IPS-15b (cell line): Measurements from ENCODE around the gene SYNJ2.

Experiments
- H3K27me3 ChIP-seq: one replicate; pipeline ENCODE4 v1.6.1; 2013; ENCODE audit warnings: low read length; ENCODE audit not compliant: control insufficient read depth, insufficient read depth
- H3K36me3 ChIP-seq: one replicate; pipeline ENCODE4 v1.6.1; 2013; ENCODE audit warnings: low read length; ENCODE audit not compliant: control insufficient read depth, insufficient read depth
- H3K4me1 ChIP-seq: one replicate; pipeline ENCODE4 v1.6.1; 2013; ENCODE audit warnings: mild to moderate bottlenecking, low read length; ENCODE audit not compliant: control insufficient read depth, insufficient read depth
- H3K4me3 ChIP-seq: one replicate; pipeline ENCODE4 v1.5.1; 2013; ENCODE audit warnings: low read depth, low read length
- H3K9ac ChIP-seq: one replicate; pipeline ENCODE4 v1.6.1; 2013; ENCODE audit warnings: low read depth, mild to moderate bottlenecking, low read length
- H3K9me3 ChIP-seq: one replicate; pipeline ENCODE4 v1.6.1; 2013; ENCODE audit warnings: mild to moderate bottlenecking, low read length; ENCODE audit not compliant: control insufficient read depth, insufficient read depth

Gene SYNJ2

DNA sequence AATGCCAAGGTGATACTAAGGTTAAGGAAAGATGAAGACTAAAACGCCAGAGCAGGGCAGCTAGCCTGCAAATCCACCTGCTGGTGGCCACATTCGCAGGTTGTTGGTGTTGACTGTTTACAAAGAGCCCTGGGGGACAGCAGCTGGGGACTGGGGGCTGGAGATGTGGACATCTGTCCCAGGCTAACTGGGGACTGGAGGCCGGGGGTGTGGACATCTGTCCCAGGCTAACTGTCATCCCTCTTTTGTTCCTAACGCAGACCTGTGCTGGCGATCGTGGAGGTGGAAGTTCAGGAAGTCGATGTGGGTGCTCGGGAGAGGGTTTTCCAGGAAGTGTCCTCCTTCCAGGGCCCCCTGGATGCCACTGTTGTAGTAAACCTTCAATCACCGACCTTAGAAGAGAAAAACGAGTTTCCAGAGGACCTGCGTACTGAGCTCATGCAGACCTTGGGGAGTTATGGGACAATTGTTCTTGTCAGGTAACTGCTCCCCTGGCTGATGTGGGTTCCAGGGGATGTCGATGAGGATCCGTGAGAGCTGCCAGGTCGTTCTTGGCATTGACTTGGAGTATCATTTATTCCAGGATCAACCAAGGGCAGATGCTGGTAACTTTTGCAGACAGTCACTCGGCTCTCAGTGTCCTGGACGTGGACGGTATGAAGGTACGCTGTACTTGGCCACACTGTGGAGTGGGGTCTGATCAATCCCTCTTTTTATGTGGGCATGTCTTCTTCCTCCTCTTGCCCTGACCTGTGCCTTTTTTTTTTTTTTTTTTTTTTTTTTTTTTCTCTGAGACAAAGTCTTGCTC, 99.4 kb downstream of the SYNJ2 start:
- Histone ChIP-seq H3K9me3 (no peaks in the 10 kb centered on the region), H3K4me1 (no peaks in the 10 kb centered on the region), H3K27me3 (no peaks in the 10 kb centered on the region), H3K36me3 (peaks cover 2% of the 10 kb centered on the region), H3K4me3 (no peak overlapping the region), H3K9ac (no peak overlapping the region)

DNA sequence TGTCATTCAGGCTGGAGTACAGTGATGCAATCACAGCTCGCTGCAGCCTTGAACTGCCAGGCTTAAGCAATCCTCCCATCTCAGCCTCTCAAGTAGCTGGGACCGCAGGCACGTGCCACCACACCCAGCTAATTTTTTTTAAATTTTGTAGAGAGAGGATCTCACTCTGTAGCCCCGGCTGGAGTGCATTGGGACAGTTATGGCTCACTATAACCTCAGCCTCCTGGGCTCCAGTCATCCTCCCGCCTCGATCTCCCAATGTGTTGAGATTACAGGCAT, 99.9 kb downstream of the SYNJ2 start:
- Histone ChIP-seq H3K9ac (no peak overlapping the region), H3K4me3 (no peak overlapping the region), H3K4me1 (no peaks in the 10 kb centered on the region), H3K27me3 (no peaks in the 10 kb centered on the region), H3K36me3 (peaks cover 6% of the 10 kb centered on the region), H3K9me3 (no peaks in the 10 kb centered on the region)

DNA sequence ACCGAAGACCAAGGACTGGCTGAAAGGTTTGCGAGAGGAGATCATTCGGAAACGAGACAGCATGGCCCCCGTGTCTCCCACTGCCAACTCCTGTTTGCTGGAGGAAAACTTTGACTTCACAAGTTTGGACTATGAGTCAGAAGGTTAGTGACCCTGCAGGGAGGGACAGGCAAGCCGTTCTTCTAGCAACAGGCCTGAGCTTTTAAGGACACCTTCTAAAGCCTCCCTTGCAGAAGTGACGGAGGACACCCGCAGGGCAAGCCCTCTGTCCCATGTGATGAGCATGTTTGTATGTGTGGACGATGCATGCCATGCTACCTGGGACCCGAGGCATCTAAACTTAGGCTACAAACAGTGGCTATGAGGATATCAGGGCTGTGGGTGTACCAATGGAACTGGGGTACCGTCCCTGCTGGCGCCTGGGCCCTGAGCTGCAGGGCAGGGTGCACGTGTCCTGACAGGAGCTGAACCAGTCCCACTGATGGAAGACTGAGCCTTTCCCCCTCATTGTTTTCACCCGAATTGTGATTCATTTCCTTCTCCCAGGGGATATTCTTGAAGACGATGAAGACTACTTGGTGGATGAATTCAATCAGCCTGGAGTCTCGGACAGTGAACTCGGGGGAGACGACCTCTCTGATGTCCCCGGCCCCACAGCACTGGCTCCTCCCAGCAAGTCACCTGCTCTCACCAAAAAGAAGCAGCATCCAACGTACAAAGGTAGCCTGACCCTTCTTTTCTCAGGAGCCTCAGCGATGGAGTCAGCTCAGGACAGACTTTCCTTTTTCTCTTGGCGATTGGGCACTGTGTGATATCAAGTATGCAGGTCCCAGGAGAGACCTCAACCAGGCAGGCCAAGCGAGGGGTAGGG, 102.0 kb downstream of the SYNJ2 start:
- no peak overlapping the region for H3K4me3 ChIP-seq
- no peak overlapping the region for H3K9ac ChIP-seq
- H3K36me3 ChIP-seq: peaks cover 5% of the 10 kb centered on the region
- H3K9me3 ChIP-seq: no peaks in the 10 kb centered on the region
- no peaks in the 10 kb centered on the region for H3K27me3 ChIP-seq
- no peaks in the 10 kb centered on the region for H3K4me1 ChIP-seq

DNA sequence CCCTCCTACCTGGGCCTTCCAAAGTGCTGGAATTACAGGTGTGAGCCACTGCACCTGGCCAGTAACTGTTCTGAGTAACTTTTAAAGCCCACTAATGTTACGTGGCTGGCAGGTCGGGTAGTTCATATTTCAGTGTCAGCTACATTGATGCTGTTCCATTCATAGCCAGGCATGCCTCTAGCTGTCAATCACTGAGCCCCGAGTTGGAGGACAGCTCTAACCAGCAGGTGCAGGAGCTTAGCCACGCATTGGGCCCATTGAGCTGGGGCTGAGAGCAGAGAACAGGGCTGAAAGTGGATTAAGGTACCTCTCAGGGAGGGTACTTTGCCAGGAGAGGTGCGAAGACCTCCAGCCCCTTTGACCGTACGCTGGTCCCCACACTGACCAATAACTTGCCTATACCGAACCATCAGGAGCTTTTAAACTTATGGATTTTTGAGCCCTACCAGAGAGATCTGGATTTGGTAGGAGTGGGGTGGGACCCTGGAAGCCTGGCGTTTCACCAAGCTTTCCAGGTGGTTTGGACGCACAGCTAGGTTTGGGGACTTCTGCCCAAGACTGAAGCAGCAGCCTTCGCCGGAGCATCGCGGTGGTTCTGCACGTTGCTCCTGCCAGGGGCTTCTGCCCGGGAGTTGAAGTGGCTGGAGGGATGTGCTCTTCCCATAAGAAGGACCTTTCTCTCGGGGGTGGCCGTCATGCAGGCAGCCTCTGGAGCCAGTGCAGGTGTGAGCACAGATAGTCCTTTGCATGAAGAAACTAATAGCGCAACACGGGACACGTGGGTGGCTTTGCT, 103.8 kb downstream of the SYNJ2 start:
- H3K36me3 ChIP-seq: peaks cover 5% of the 10 kb centered on the region
- no peaks in the 10 kb centered on the region for H3K27me3 ChIP-seq
- no peak overlapping the region for H3K4me3 ChIP-seq
- H3K9me3 ChIP-seq: no peaks in the 10 kb centered on the region
- H3K4me1 ChIP-seq: no peaks in the 10 kb centered on the region
- no peak overlapping the region for H3K9ac ChIP-seq

DNA sequence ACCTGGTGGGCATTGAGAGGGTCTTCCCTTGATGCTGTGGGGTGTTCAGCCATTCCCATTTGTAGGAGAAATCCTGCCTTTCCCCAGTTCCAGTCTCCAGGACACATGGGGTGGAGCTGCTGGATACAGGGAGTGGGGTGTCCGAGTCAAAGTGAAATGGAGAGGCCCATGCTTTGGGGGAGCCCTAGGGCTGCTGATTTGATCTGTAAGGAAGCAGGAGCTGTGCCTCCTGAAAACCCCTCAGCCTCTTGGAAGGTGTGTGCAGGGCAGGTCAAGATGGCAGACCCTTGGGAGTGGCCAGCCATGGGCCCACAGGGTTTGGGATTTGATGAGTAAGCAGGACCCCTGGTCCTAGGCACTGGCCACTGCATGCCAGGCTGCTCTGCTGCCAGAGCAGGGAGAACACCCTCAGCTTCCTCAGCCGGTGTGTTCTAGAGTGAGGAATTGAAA, 104.4 kb downstream of the SYNJ2 start:
- H3K36me3 ChIP-seq: peaks cover 5% of the 10 kb centered on the region
- no peak overlapping the region for H3K4me3 ChIP-seq
- no peaks in the 10 kb centered on the region for H3K27me3 ChIP-seq
- no peaks in the 10 kb centered on the region for H3K4me1 ChIP-seq
- H3K9me3 ChIP-seq: no peaks in the 10 kb centered on the region
- no peak overlapping the region for H3K9ac ChIP-seq

DNA sequence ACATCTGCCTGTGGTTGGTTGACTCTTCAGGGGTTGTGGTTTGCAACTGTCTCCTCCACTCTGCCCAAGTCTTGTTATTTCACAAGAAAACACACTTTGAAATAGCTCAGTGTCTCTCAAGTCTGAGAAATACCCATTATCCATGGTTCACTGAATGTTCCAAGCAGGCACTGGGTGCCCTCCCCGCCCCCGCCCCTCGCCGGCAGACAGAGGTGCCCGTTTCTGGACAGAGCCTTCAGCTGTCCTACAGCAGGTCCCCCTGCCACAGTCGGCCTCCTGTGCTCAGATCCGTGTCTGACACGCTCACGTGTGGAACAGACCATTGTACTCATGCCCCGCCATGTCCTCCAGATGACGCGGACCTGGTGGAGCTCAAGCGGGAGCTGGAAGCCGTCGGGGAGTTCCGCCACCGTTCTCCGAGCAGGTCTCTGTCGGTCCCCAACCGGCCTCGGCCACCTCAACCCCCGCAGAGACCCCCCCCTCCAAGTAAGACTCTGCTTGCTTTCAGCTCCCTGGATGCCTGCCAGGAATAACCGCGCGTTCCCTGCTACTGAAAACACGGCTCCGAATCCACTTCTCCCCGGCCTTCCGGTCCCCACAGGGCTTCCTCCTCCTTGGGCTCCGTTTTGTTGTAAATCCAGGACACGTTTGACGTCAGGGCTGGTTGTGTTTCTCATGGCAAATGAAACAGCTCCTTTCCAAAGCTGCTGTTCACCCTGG, 105.0 kb downstream of the SYNJ2 start:
- H3K4me3 ChIP-seq: no peak overlapping the region
- H3K36me3 ChIP-seq: peaks cover 5% of the 10 kb centered on the region
- no peaks in the 10 kb centered on the region for H3K4me1 ChIP-seq
- H3K9ac ChIP-seq: no peak overlapping the region
- no peaks in the 10 kb centered on the region for H3K27me3 ChIP-seq
- no peaks in the 10 kb centered on the region for H3K9me3 ChIP-seq

DNA sequence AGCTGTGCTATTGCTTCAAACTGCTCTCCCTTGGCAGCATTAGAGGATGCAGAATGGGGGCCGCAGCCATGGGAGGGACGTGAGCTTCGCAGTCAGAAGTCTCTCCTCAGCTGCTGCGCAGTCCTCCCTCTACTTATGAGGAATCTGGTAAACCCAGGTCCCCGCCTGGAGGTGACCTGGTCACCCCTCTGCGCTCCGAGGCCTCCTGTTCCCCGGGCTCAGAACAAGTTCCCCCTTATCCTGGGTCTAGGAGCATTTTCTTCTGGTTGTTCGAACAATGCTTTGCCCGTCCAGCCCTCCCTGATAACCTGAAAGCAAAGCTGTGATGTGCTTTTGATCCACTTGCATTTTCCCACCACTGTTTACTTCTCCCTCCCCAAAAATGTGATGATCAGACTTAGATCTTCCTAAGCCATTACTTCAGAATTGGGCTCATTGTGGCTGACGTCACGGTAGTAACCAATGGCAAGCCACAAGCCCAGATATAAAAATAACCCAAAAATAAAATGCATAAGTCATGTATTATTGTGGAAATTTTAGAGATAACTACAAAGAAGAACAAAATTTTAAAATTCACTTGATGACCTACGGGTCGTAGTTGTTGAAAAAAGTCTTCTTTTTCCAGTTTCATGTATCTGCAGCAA, 105.7 kb downstream of the SYNJ2 start:
- H3K27me3 ChIP-seq: no peaks in the 10 kb centered on the region
- H3K9ac ChIP-seq: no peak overlapping the region
- no peak overlapping the region for H3K4me3 ChIP-seq
- H3K36me3 ChIP-seq: peaks cover 5% of the 10 kb centered on the region
- H3K4me1 ChIP-seq: no peaks in the 10 kb centered on the region
- no peaks in the 10 kb centered on the region for H3K9me3 ChIP-seq

DNA sequence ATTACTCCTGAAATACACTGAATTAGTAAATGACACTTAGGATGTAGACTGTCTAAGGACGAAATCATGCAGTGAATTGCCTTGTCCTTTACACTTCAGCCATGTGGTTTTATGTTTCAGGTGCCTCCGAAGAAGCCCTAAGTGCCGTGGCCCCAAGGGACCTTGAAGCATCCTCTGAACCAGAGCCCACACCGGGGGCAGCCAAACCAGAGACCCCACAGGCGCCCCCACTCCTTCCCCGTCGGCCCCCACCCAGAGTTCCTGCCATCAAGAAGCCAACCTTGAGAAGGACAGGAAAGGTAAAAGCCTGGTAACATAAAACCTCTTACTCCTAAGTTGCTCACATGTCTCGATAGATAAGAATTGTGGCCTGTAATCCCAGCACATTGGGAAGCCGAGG, 111.1 kb downstream of the SYNJ2 start:
- no peaks in the 10 kb centered on the region for H3K36me3 ChIP-seq

DNA sequence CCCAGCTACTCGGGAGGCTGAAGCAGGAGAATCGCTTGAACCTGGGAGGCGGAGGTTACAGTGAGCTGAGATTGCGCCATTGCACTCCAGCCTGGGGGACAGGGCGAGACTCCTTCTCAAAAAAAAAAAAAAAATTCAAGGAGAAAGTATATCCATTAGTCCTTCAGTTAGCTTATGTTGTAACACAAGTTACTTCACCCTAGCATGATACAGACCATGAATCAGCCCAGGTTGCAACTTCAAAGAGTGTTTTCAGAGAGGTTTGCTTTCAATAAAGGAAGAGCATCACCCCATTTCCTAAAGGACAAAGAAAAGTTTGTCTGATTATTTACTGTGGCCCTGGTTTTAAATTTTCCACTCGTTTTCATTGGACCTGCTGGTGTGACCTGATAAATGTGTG, 113.4 kb downstream of the SYNJ2 start:
- Histone ChIP-seq H3K4me3 (no peak overlapping the region), H3K4me1 (no peaks in the 10 kb centered on the region), H3K36me3 (no peaks in the 10 kb centered on the region), H3K27me3 (no peaks in the 10 kb centered on the region), H3K9ac (no peak overlapping the region), H3K9me3 (no peaks in the 10 kb centered on the region)

More for the DNA sequence above, 111.1 kb downstream of the SYNJ2 start:
- Histone ChIP-seq H3K4me1 (no peaks in the 10 kb centered on the region), H3K9ac (no peak overlapping the region), H3K27me3 (no peaks in the 10 kb centered on the region), H3K4me3 (no peak overlapping the region), H3K9me3 (no peaks in the 10 kb centered on the region)

DNA sequence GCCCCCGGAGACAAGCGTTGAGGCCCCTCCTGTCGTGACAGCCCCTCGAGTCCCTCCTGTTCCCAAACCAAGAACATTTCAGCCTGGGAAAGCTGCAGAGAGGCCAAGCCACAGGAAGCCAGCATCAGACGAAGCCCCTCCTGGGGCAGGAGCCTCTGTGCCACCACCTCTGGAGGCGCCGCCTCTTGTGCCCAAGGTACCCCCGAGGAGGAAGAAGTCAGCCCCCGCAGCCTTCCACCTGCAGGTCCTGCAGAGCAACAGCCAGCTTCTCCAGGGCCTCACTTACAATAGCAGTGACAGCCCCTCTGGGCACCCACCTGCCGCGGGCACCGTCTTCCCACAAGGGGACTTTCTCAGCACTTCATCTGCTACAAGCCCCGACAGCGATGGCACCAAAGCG, 114.0 kb downstream of the SYNJ2 start:
- Histone ChIP-seq H3K4me1 (no peaks in the 10 kb centered on the region), H3K36me3 (no peaks in the 10 kb centered on the region), H3K27me3 (no peaks in the 10 kb centered on the region), H3K9ac (no peak overlapping the region), H3K4me3 (no peak overlapping the region), H3K9me3 (no peaks in the 10 kb centered on the region)

DNA sequence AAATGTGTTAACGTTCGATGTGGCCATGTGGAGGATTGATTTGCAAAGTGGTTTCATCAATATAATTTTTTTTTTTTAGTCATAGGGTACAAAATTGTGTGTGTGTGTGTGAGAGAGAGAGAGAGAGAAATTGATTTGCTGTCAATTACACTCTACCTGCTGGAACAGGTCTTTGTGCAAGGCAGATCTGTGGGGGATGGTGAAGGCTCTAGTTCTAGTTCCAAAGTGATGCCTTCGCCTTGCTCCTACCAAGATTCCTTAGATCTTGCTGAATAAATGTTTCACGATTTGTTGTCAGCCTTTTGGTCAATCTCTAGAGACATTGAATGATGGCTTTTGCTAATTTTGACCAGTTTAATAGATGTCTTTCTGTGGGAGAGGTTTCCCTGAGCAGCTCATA, 121.6 kb downstream of the SYNJ2 start:
- no peak overlapping the region for H3K4me3 ChIP-seq
- H3K9me3 ChIP-seq: no peaks in the 10 kb centered on the region
- no peaks in the 10 kb centered on the region for H3K27me3 ChIP-seq
- H3K4me1 ChIP-seq: no peaks in the 10 kb centered on the region
- no peaks in the 10 kb centered on the region for H3K36me3 ChIP-seq
- no peak overlapping the region for H3K9ac ChIP-seq
